ENCODE data around the gene FUZ.

GRCh38 chr19:49793561-49793840 lies 19.6 kb downstream of the FUZ start:
- TF ChIP-seq CHD2 (IDR thresholded peaks at IDR 0.05; ENCODE audit: low read length) (no peak), USF2 (IDR thresholded peaks at IDR 0.05; ENCODE audit: low read length) (no peak), EP300 (IDR thresholded peaks at IDR 0.05; ENCODE audit: borderline replicate concordance in 1 of 2, low read depth in 2 of 2, low read length in 2 of 2) (no peak), CTCF (IDR thresholded peaks at IDR 0.05; ENCODE audit: control extremely low read depth in 1 of 3, insufficient read depth in 1 of 3, low read depth in 1 of 3, low read length in 3 of 3) (no peak), CREB1 (IDR thresholded peaks at IDR 0.05) (no peak), CEBPB (IDR thresholded peaks at IDR 0.05; ENCODE audit: low read depth, low read length) (no peak), POLR2A (IDR thresholded peaks at IDR 0.05; ENCODE audit: control extremely low read depth in 1 of 2, low read depth in 2 of 2, low read length in 2 of 2) (no peak), CBX5 (IDR thresholded peaks at IDR 0.05; ENCODE audit: low read depth, low read length) (no peak), TEAD4 (IDR thresholded peaks at IDR 0.05; ENCODE audit: low read depth, low read length) (no peak), SP1 (IDR thresholded peaks at IDR 0.05; ENCODE audit: low read depth, low read length) (no peak), POLR2AphosphoS5 (IDR thresholded peaks at IDR 0.05; ENCODE audit: low read depth, low read length) (no peak), PHF8 (conservative IDR thresholded peaks at IDR 0.05; ENCODE audit: low read depth, low read length) (no peak), KDM1A (IDR thresholded peaks at IDR 0.05; ENCODE audit: borderline replicate concordance, low read length) (no peak)

Data from H1 (cell line).